ENCODE measurements around the gene DHRS9.

GRCh38 chr2:169136885-169137534, 67.6 kb downstream of the DHRS9 start:
- TF ChIP-seq CTCF (conservative IDR thresholded peaks at IDR 0.05; ENCODE audit: low read depth, low read length) (no peak), USF2 (IDR thresholded peaks at IDR 0.05; ENCODE audit: low read depth, low read length) (no peak)
